H9 (cell line): ENCODE results near the gene LKAAEAR1. TPM values are rescaled to one million over a fixed set of nuclear protein-coding genes. Genes with fewer than 3 reads are reported as not detected.

ENCODE experiments used
- DNase-seq: peaks from one replicate; pipeline ENCODE4 v3.0.0-alpha.2; 2017
- H2AFZ ChIP-seq: one replicate; pipeline ENCODE4 v1.6.1; 2013; ENCODE audit warnings: mild to moderate bottlenecking, low read length, control low read depth, moderate library complexity
- H2AK5ac ChIP-seq: 2 replicates; pipeline ENCODE4 v1.6.1; 2013; ENCODE audit warnings: low read length, control low read depth, mixed read lengths; ENCODE audit not compliant: insufficient read length
- H2BK120ac ChIP-seq: one replicate; pipeline ENCODE4 v1.6.1; 2013; ENCODE audit warnings: low read depth, mild to moderate bottlenecking, low read length, control low read depth, inconsistent platforms; ENCODE audit not compliant: poor library complexity, severe bottlenecking
- H2BK12ac ChIP-seq: 2 replicates; pipeline ENCODE4 v1.6.1; 2013; ENCODE audit warnings: low read length, control low read depth, mixed read lengths, low read depth; ENCODE audit not compliant: insufficient read length
- H2BK15ac ChIP-seq: 2 replicates; pipeline ENCODE4 v1.6.1; 2013; ENCODE audit warnings: low read depth, low read length, control low read depth
- H2BK20ac ChIP-seq: one replicate; pipeline ENCODE4 v1.6.1; 2013; ENCODE audit warnings: low read depth, mild to moderate bottlenecking, low read length, control low read depth, inconsistent platforms; ENCODE audit not compliant: poor library complexity, severe bottlenecking
- H2BK5ac ChIP-seq: 2 replicates; pipeline ENCODE4 v1.6.1; 2013; ENCODE audit warnings: low read length, control low read depth, mixed read lengths; ENCODE audit not compliant: insufficient read length
- H3K14ac ChIP-seq: 2 replicates; pipeline ENCODE4 v1.6.1; 2013; ENCODE audit warnings: low read length, control low read depth; ENCODE audit not compliant: insufficient read depth
- H3K18ac ChIP-seq: 2 replicates; pipeline ENCODE4 v1.6.1; 2013; ENCODE audit warnings: low read depth, mild to moderate bottlenecking, mixed read lengths, low read length, control low read depth; ENCODE audit not compliant: insufficient read length
- H3K23ac ChIP-seq: 2 replicates; pipeline ENCODE4 v1.6.1; 2013; ENCODE audit warnings: low read length, control low read depth, mixed read lengths, low read depth; ENCODE audit not compliant: insufficient read length
- H3K23me2 ChIP-seq: 2 replicates; pipeline ENCODE4 v1.6.1; 2013; ENCODE audit warnings: low read depth, mild to moderate bottlenecking, mixed read lengths, low read length, control low read depth; ENCODE audit not compliant: insufficient read length, poor library complexity, severe bottlenecking
- H3K27ac ChIP-seq: 2 replicates; pipeline ENCODE4 v1.5.1; 2013; ENCODE audit warnings: low read length, control low read depth, mixed read lengths, low read depth; ENCODE audit not compliant: insufficient read length
- H3K27me3 ChIP-seq: 2 replicates; pipeline ENCODE4 v1.6.1; 2013; ENCODE audit warnings: low read length, control low read depth, inconsistent platforms; ENCODE audit not compliant: insufficient read depth
- H3K4ac ChIP-seq: 2 replicates; pipeline ENCODE4 v1.6.1; 2013; ENCODE audit warnings: low read depth, mild to moderate bottlenecking, control low read depth, inconsistent platforms, low read length, moderate library complexity
- H3K4me1 ChIP-seq: 2 replicates; pipeline ENCODE4 v1.6.1; 2013; ENCODE audit warnings: low read length, control low read depth, inconsistent platforms; ENCODE audit not compliant: insufficient read depth
- H3K4me2 ChIP-seq: 2 replicates; pipeline ENCODE4 v1.6.1; 2013; ENCODE audit warnings: low read length, control low read depth, mixed read lengths; ENCODE audit not compliant: insufficient read length, insufficient read depth
- H3K56ac ChIP-seq: 2 replicates; pipeline ENCODE4 v1.6.1; 2013; ENCODE audit warnings: low read depth, mild to moderate bottlenecking, mixed read lengths, low read length, control low read depth; ENCODE audit not compliant: insufficient read length
- H3K79me1 ChIP-seq: 2 replicates; pipeline ENCODE4 v1.6.1; 2013; ENCODE audit warnings: low read depth, mild to moderate bottlenecking, moderate library complexity, low read length, control low read depth, inconsistent platforms; ENCODE audit not compliant: insufficient read depth, poor library complexity, severe bottlenecking
- H3K79me2 ChIP-seq: 2 replicates; pipeline ENCODE4 v1.6.1; 2013; ENCODE audit warnings: low read length, control low read depth, inconsistent platforms; ENCODE audit not compliant: insufficient read depth
- H3K9ac ChIP-seq: 2 replicates; pipeline ENCODE4 v1.6.1; 2013; ENCODE audit warnings: low read length, control low read depth, mixed read lengths; ENCODE audit not compliant: insufficient read length; ENCODE audit errors: extremely low read depth
- H3K9me3 ChIP-seq: one replicate; pipeline ENCODE4 v1.6.1; 2013; ENCODE audit warnings: low read depth, low read length, inconsistent platforms; ENCODE audit not compliant: control insufficient read depth
- H3T11ph ChIP-seq: one replicate; pipeline ENCODE4 v1.6.1; 2013; ENCODE audit warnings: mild to moderate bottlenecking, low read length, control low read depth, inconsistent platforms
- H4K20me1 ChIP-seq: one replicate; pipeline ENCODE4 v1.6.1; 2013; ENCODE audit not compliant: control insufficient read depth, insufficient read length, insufficient read depth
- H4K5ac ChIP-seq: 2 replicates; pipeline ENCODE4 v1.6.1; 2013; ENCODE audit warnings: low read depth, mild to moderate bottlenecking, mixed read lengths, low read length, control low read depth; ENCODE audit not compliant: insufficient read length
- H4K8ac ChIP-seq: replicated peaks from 2 replicates; pipeline ENCODE4 v1.6.1; 2013; ENCODE audit warnings: low read length, control low read depth, mixed read lengths, low read depth; ENCODE audit not compliant: insufficient read length
- H4K91ac ChIP-seq: 2 replicates; pipeline ENCODE4 v1.6.1; 2013; ENCODE audit warnings: low read depth, mild to moderate bottlenecking, moderate library complexity, mixed read lengths, low read length, control low read depth; ENCODE audit not compliant: insufficient read length
- H3K27ac Mint-ChIP-seq, 3 experiments: 2 replicates in 2 of 3; 3 replicates in 1 of 3; pipeline ENCODE4 v1.8.0; 2020 to 2021; ENCODE audit warnings: mixed read lengths in 3 of 3, mild to moderate bottlenecking in 1 of 3, moderate library complexity in 1 of 3
- H3K27me3 Mint-ChIP-seq: 2 replicates; pipeline ENCODE4 v1.8.0; 2021; ENCODE audit warnings: low read depth, mild to moderate bottlenecking, moderate library complexity, mixed read lengths
- H3K36me3 Mint-ChIP-seq, 3 experiments: 2 replicates in 2 of 3; 3 replicates in 1 of 3; pipeline ENCODE4 v1.8.0; 2020 to 2021; ENCODE audit warnings: low read depth in 3 of 3, mixed read lengths in 3 of 3; ENCODE audit not compliant: insufficient read depth in 1 of 3
- H3K4me1 Mint-ChIP-seq, 2 experiments: 2 replicates each; pipeline ENCODE4 v1.8.0; 2020; ENCODE audit warnings: mixed read lengths in 2 of 2
- H3K4me3 Mint-ChIP-seq, 2 experiments: 2 replicates in 1 of 2; 3 replicates in 1 of 2; pipeline ENCODE4 v1.8.0; 2020 to 2021; ENCODE audit warnings: mild to moderate bottlenecking in 2 of 2, mixed read lengths in 2 of 2, moderate library complexity in 1 of 2
- H3K9me3 Mint-ChIP-seq, 2 experiments: 2 replicates in 1 of 2; 3 replicates in 1 of 2; pipeline ENCODE4 v1.8.0; 2020; ENCODE audit warnings: mild to moderate bottlenecking in 2 of 2, mixed read lengths in 2 of 2, moderate library complexity in 1 of 2
- CTCF ChIP-seq: fragments of 200-600 bp; sonication (generic); conservative IDR thresholded peaks from 3 replicates; pipeline ENCODE4 v1.8.0; 2021; ENCODE audit warnings: antibody characterized with exemption, mild to moderate bottlenecking
- WGBS: extraction: QIAGEN DNeasy Blood & Tissue Kit; methylation state at CpG from one replicate; pipeline ENCODE4 v1.1.7; 2013; ENCODE audit warnings: missing lambda C conversion rate, low lambda C conversion rate, mixed read lengths; ENCODE audit not compliant: insufficient read length; ENCODE audit errors: extremely low coverage; 5-methylcytosine and 5-hydroxymethylcytosine counted together
- total RNA-seq: library from RNA; stranded (reverse); gene quantifications from 2 replicates; pipeline ENCODE4 v1.2.1, GENCODE V29; 2021

LKAAEAR1 gene
- total RNA-seq, 1 experiment from 2014 or later = 0.39 TPM

DNA sequence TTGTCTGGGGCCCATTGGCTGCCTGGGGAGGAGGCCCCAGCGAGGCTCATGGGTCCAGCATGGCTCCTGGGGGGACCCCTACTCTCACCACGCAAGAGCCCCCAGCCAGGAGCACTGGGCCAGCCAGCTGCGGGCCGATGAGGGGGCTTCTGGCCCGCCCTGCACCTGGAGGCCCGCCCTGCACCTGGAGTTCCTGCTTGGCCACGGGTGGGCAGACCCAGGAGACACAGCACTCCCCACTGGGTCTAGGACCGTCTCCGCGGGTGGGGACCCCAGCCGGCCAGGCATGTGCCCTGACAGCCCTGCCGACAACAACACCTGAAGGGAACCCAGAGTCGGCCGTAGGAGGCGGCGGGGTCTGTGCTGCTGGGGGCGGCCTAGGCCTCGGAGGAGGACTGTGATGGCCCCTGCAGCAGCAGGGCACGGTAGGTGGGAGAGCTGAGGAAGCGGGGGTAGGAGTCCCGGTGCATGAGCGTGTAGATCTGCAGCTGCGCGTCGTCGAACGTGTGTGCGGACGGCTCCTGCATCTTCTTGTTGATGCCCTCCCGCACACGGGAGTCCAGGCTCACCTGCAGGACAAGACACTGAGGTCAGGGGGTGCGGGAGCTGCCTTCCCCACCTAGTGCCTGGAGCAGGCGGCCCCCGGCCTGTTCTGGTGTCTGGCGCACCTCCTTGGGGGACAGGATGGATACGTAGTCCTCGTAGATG, 10.6 kb downstream of the LKAAEAR1 start:
- Histone ChIP-seq H3K9me3 (no peaks in the 10 kb centered on the region), H3T11ph (no peak overlapping the region), H2BK5ac (no peak overlapping the region), H3K56ac (no peak overlapping the region), H4K91ac (no peak overlapping the region), H3K27ac (no peak overlapping the region), H3K4me2 (no peak overlapping the region), H3K23ac (no peak overlapping the region), H3K79me1 (no peaks in the 10 kb centered on the region), H3K23me2 (no peaks in the 10 kb centered on the region), H3K18ac (no peak overlapping the region), H2BK20ac (no peak overlapping the region), H3K4me1 (no peaks in the 10 kb centered on the region; the same call in 1 of the 2 replicates), H3K4ac (no peak overlapping the region), H4K8ac (no peak overlapping the region), H2BK12ac (no peak overlapping the region), H2BK15ac (no peak overlapping the region), H2AK5ac (no peak overlapping the region), H4K20me1 (no peaks in the 10 kb centered on the region), H3K27me3 (no peaks in the 10 kb centered on the region), H4K5ac (no peak overlapping the region), H3K14ac (no peak overlapping the region; the same call in 1 of the 2 replicates), H2BK120ac (no peak overlapping the region), H3K79me2 (no peaks in the 10 kb centered on the region), H2AFZ (no peak overlapping the region), H3K9ac (no peak overlapping the region)
- Mint-ChIP-seq H3K9me3 (no peaks in the 10 kb centered on the region), H3K4me1 (peaks cover 4 to 11% of the 10 kb centered on the region in 2 experiments), H3K36me3 (no peaks in the 10 kb centered on the region; a peak in 2 of 7 replicates), H3K27ac (no peak overlapping the region), H3K4me3 (no peak overlapping the region), H3K27me3 (peaks cover 1% of the 10 kb centered on the region; the same call in 1 of the 2 replicates)
- no peak for DNase-seq
- no CpG with 5 or more reads among the region's 37 CpGs for WGBS
- no peak for TF ChIP-seq CTCF
